Endothelial cell of umbilical vein (primary cell): ENCODE results near the gene ASAP2. TPM values are rescaled to one million over a fixed set of nuclear protein-coding genes. Genes with fewer than 3 reads are reported as not detected.

Experiments
- BruUV-seq: library from RNA; stranded (reverse); fragments of 400-500 nt; replicated peaks from 2 replicates; lab custom pipeline; 2021; lab: Mats Ljungman, UMichigan
- CTCF ChIA-PET: fragments of 300-600, 350-600 bp; sonication (Branson Sonifier 250); formaldehyde crosslinking; loops from one replicate; lab custom pipeline; 2021; ENCODE audit warnings: antibody characterized with exemption, inconsistent platforms; lab: Charles Lee
- POLR2A ChIA-PET: fragments of 300-600, 350-600 bp; sonication (Branson Sonifier 250); formaldehyde crosslinking; loops from one replicate; lab custom pipeline; 2021; ENCODE audit warnings: antibody characterized with exemption, inconsistent platforms; lab: Charles Lee
- DNase-seq: peaks from one replicate; pipeline ENCODE4 v3.0.0-alpha.2; 2011; ENCODE audit warnings: low read depth, low spot score
- FAIRE-seq: peaks from 2 replicates; lab custom pipeline; 2011; peaks lifted over from hg19 to GRCh38; lab: Jason Lieb, UNC
- H2AFZ ChIP-seq: 2 replicates; pipeline ENCODE4 v1.6.0; 2012; ENCODE audit warnings: low read depth, low read length, control low read depth, inconsistent platforms
- H3K27ac ChIP-seq: 2 replicates; pipeline ENCODE4 v1.5.1; 2011; ENCODE audit warnings: low read depth, mild to moderate bottlenecking, control low read depth, low read length, moderate library complexity; ENCODE audit not compliant: insufficient read depth
- H3K27me3 ChIP-seq, 2 experiments: 2 replicates each; pipeline versions ENCODE4 v1.6.0 to v1.6.1; 2011; ENCODE audit warnings: low read length in 2 of 2, mixed read lengths in 1 of 2; ENCODE audit not compliant: control insufficient read depth in 2 of 2, insufficient read depth in 2 of 2
- H3K36me3 ChIP-seq, 2 experiments: 2 replicates in 1 of 2; 3 replicates in 1 of 2; pipeline ENCODE4 v1.5.1; 2011; ENCODE audit warnings: low read length in 2 of 2, mild to moderate bottlenecking in 1 of 2, moderate library complexity in 1 of 2; ENCODE audit not compliant: control insufficient read depth in 2 of 2, insufficient read depth in 2 of 2; ENCODE audit errors: extremely low read depth in 1 of 2
- H3K4me1 ChIP-seq: 3 replicates; pipeline ENCODE4 v1.5.1; 2011; ENCODE audit warnings: mild to moderate bottlenecking, low read length; ENCODE audit not compliant: control insufficient read depth, insufficient read depth; ENCODE audit errors: extremely low read depth
- H3K4me2 ChIP-seq: 2 replicates; pipeline ENCODE4 v1.6.1; 2011; ENCODE audit warnings: low read length, control low read depth, mixed read lengths; ENCODE audit not compliant: insufficient read depth
- H3K4me3 ChIP-seq, 3 experiments: fragments of 200-600 bp in 1 of 3; sonication (generic), shearing (Covaris generic) in 1 of 3; replicated peaks in 1 of 3; 2 replicates each; pipeline ENCODE4 v1.5.1; 2011 to 2016; ENCODE audit warnings: control low read depth in 3 of 3, low read length in 3 of 3, mild to moderate bottlenecking in 2 of 3, inconsistent platforms in 1 of 3, low read depth in 1 of 3, moderate library complexity in 1 of 3; ENCODE audit not compliant: insufficient read depth in 1 of 3
- H3K79me2 ChIP-seq: 2 replicates; pipeline ENCODE4 v1.6.0; 2012; ENCODE audit warnings: low read length, inconsistent platforms; ENCODE audit not compliant: control insufficient read depth, insufficient read depth
- H3K9ac ChIP-seq: replicated peaks from 2 replicates; pipeline ENCODE3; 2011; ENCODE audit warnings: low read length, control low read depth; ENCODE audit not compliant: insufficient read depth; ENCODE audit errors: extremely low read depth
- H3K9me1 ChIP-seq: replicated peaks from 3 replicates; pipeline ENCODE4 v1.6.0; 2011; ENCODE audit warnings: mild to moderate bottlenecking, low read length; ENCODE audit not compliant: control insufficient read depth, insufficient read depth; ENCODE audit errors: extremely low read depth
- H3K9me3 ChIP-seq: replicated peaks from 2 replicates; pipeline ENCODE4 v1.5.1; 2012; ENCODE audit warnings: low read length, inconsistent platforms; ENCODE audit not compliant: control insufficient read depth, insufficient read depth
- H4K20me1 ChIP-seq: replicated peaks from 2 replicates; pipeline ENCODE3; 2011; ENCODE audit warnings: mild to moderate bottlenecking, low read length; ENCODE audit not compliant: control insufficient read depth, insufficient read depth; ENCODE audit errors: extremely low read depth
- EZH2 ChIP-seq: IDR thresholded peaks from 2 replicates; pipeline ENCODE4 v1.6.1; 2012; ENCODE audit warnings: borderline replicate concordance, low read depth, mild to moderate bottlenecking, moderate library complexity, low read length, inconsistent platforms; ENCODE audit not compliant: severe bottlenecking
- FOS ChIP-seq: IDR thresholded peaks from 2 replicates; pipeline ENCODE4 v1.6.1; 2011; ENCODE audit warnings: mild to moderate bottlenecking, low read length, moderate library complexity, borderline replicate concordance; ENCODE audit not compliant: insufficient read depth
- GATA2 ChIP-seq: IDR thresholded peaks from 2 replicates; pipeline ENCODE4 v1.7.0; 2011; ENCODE audit warnings: low read depth, mild to moderate bottlenecking, moderate library complexity, mixed read lengths, low read length; ENCODE audit not compliant: insufficient read length, insufficient read depth
- JUN ChIP-seq: IDR thresholded peaks from 2 replicates; pipeline ENCODE4 v1.6.1; 2011; ENCODE audit warnings: borderline replicate concordance, low read depth; ENCODE audit not compliant: insufficient read length, insufficient read depth
- MYC ChIP-seq: IDR thresholded peaks from one replicate; pipeline ENCODE4 v1.6.1; 2011; ENCODE audit warnings: mild to moderate bottlenecking, low read depth, low read length
- POLR2A ChIP-seq: IDR thresholded peaks from 2 replicates; pipeline ENCODE4 v1.6.1; 2012; ENCODE audit warnings: low read depth, mild to moderate bottlenecking, control low read depth, low read length
- POLR2AphosphoS5 ChIP-seq: IDR thresholded peaks from 2 replicates; pipeline ENCODE4 v1.6.1; 2012; ENCODE audit warnings: low read depth, mild to moderate bottlenecking, control low read depth, low read length, moderate library complexity; ENCODE audit not compliant: insufficient read depth
- dilution Hi-C: fragments of 300-500 bp; cut with MboI; formaldehyde crosslinking; loops from one replicate; pipeline ENCODE4 v1.15.0; 2019; ENCODE audit warnings: low sequenced_read_pairs; ENCODE audit not compliant: extremely low pct_ligation_motif_present
- intact Hi-C: fragments of 100-400 bp; cut with micrococcal nuclease; formaldehyde crosslinking; loops from one replicate; pipeline ENCODE4 v1.10.0; 2022
- polyA plus RNA-seq, 4 experiments: library from polyadenylated mRNA; depleted of rRNA in 3 of 4; stranded (reverse) in 3 of 4; unstranded in 1 of 4; fragments of >200 nt; gene quantifications; 2 replicates each; pipeline versions ENCODE4 v1.2.1 to v1.2.3, GENCODE V29; 2011 to 2012; ENCODE audit warnings: missing spikeins in 1 of 4
- total RNA-seq: library from RNA; stranded (reverse); gene quantifications from 2 replicates; pipeline ENCODE4 v1.2.3, GENCODE V29; 2021
- TF ChIP-seq, protein P1 (sequence below), 2 donors: IDR thresholded peaks; 1 replicate in 1 of 2; 2 replicates in 1 of 2; pipeline ENCODE4 v1.5.1; 2011; ENCODE audit warnings: low read length in 2 of 2, mild to moderate bottlenecking in 2 of 2, moderate library complexity in 2 of 2, control low read depth in 1 of 2, inconsistent platforms in 1 of 2, low read depth in 1 of 2; ENCODE audit not compliant: insufficient read depth in 1 of 2; ENCODE audit errors: extremely low read depth in 1 of 2
- TF ChIP-seq, protein P2 (sequence below): IDR thresholded peaks from 2 replicates; pipeline ENCODE4 v1.6.1; 2011; ENCODE audit not compliant: insufficient read depth, insufficient read length

The ASAP2 gene
- total and polyA plus RNA-seq, 2 donors (not counting 3 experiments of a cell fraction or from before 2014, with no cell fraction given), result 31.1 to 79.2 TPM

DNA sequence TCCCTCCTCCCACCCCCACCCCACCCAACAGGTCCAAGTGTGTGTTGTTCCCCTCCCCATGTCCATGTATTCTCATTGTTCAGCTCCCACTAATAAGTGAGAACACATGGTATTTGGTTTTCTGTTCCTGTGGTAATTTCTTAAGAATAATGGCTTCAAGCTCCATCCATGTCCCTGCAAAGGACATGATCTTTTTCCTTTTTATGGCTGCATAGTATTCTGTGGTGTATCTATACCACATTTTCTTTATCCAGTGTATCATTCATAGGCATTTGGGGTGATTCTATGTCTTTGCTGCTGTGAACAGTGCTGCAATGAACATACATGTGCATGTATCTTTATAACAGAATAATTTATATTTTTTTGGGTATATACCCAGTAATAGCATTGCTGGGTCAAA lies 12.3 kb upstream of the ASAP2 start:
- Histone ChIP-seq H3K9ac (no peak overlapping the region), H3K9me3 (no peaks in the 10 kb centered on the region), H3K9me1 (no peaks in the 10 kb centered on the region), H3K27ac (no peak overlapping the region), H2AFZ (no peak overlapping the region), H3K27me3 (no peaks in the 10 kb centered on the region), H4K20me1 (no peaks in the 10 kb centered on the region), H3K4me1 (no peaks in the 10 kb centered on the region), H3K36me3 (no peaks in the 10 kb centered on the region), H3K4me3 (no peak overlapping the region), H3K79me2 (no peaks in the 10 kb centered on the region), H3K4me2 (no peak overlapping the region)
- intact Hi-C loops, result no loop called here
- TF ChIP-seq POLR2A (no peak), POLR2AphosphoS5 (no peak), FOS (no peak), GATA2 (no peak), EZH2 (no peak), MYC (no peak), JUN (no peak)
- TF ChIP-seq, protein P1, sequence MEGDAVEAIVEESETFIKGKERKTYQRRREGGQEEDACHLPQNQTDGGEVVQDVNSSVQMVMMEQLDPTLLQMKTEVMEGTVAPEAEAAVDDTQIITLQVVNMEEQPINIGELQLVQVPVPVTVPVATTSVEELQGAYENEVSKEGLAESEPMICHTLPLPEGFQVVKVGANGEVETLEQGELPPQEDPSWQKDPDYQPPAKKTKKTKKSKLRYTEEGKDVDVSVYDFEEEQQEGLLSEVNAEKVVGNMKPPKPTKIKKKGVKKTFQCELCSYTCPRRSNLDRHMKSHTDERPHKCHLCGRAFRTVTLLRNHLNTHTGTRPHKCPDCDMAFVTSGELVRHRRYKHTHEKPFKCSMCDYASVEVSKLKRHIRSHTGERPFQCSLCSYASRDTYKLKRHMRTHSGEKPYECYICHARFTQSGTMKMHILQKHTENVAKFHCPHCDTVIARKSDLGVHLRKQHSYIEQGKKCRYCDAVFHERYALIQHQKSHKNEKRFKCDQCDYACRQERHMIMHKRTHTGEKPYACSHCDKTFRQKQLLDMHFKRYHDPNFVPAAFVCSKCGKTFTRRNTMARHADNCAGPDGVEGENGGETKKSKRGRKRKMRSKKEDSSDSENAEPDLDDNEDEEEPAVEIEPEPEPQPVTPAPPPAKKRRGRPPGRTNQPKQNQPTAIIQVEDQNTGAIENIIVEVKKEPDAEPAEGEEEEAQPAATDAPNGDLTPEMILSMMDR (IDR thresholded peaks at IDR 0.05; ENCODE audit: extremely low read depth in 1 of 2, insufficient read depth in 1 of 2, low read depth in 1 of 2, low read length in 2 of 2), result no peak
- TF ChIP-seq, protein P2, sequence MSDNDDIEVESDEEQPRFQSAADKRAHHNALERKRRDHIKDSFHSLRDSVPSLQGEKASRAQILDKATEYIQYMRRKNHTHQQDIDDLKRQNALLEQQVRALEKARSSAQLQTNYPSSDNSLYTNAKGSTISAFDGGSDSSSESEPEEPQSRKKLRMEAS, result no peak
- CTCF ChIA-PET, result interaction anchor here (1.2 to 1.3 kb wide), 2 partner anchors 10 to 139 kb away, joined by 3 to 5 read pairs; no protein-coding TSS in a partner anchor
- POLR2A ChIA-PET, result no interaction called here
- FAIRE-seq (no peak), DNase-seq (no peak)
- dilution Hi-C loops, result no loop called here
- no TSS peak for BruUV-seq
